Colonic mucosa (tissue), 4 donors: ENCODE results near the gene NCL. TPM values are rescaled to one million over a fixed set of nuclear protein-coding genes. Genes with fewer than 3 reads are reported as not detected.

Experiments used
- DNase-seq: peaks from one replicate; pipeline ENCODE4 v3.0.0-alpha.2; 2020
- H3K27ac ChIP-seq: fragments of 200-600 bp; one replicate; pipeline ENCODE4 v1.8.0; 2021
- H3K27me3 ChIP-seq: fragments of 200-600 bp; one replicate; pipeline ENCODE4 v1.8.0; 2021
- H3K36me3 ChIP-seq: fragments of 200-600 bp; one replicate; pipeline ENCODE4 v1.8.0; 2021
- H3K4me1 ChIP-seq: fragments of 200-600 bp; one replicate; pipeline ENCODE4 v1.8.0; 2021; ENCODE audit warnings: mild to moderate bottlenecking
- H3K4me3 ChIP-seq: fragments of 200-600 bp; one replicate; pipeline ENCODE4 v1.8.0; 2021
- H3K9ac ChIP-seq, 2 donors: one replicate each; pipeline ENCODE4 v1.7.0; 2013; ENCODE audit warnings: control low read depth in 2 of 2, low read depth in 2 of 2, low read length in 2 of 2
- H3K9me3 ChIP-seq: fragments of 200-600 bp; one replicate; pipeline ENCODE4 v1.8.0; 2021
- CTCF ChIP-seq: fragments of 200-600 bp; IDR thresholded peaks from one replicate; pipeline ENCODE4 v1.8.0; 2022; ENCODE audit warnings: antibody characterized with exemption, mild to moderate bottlenecking
- intact Hi-C: fragments of 100-400 bp; cut with DNase I; formaldehyde crosslinking; loops from one replicate; pipeline ENCODE4 v1.14.1; 2022
- total RNA-seq, 2 donors: library from RNA; stranded (reverse); fragmentation: NEBNext Ultra II Directional in 1 of 2; extraction: Animal tissue kit (Norgen Biotek cat#: 25700) in 1 of 2; gene quantifications; one replicate each; pipeline ENCODE4 v1.2.1, GENCODE V29; 2021
- donor health status: healthy.
- donor health status: DM: no; HTN: no; CAD: no.
- donor health status: DM: no; HTN: no; CAD: no.

The NCL gene
- total RNA-seq, 2 donors from 2014 or later, result 309 to 534 TPM

DNA sequence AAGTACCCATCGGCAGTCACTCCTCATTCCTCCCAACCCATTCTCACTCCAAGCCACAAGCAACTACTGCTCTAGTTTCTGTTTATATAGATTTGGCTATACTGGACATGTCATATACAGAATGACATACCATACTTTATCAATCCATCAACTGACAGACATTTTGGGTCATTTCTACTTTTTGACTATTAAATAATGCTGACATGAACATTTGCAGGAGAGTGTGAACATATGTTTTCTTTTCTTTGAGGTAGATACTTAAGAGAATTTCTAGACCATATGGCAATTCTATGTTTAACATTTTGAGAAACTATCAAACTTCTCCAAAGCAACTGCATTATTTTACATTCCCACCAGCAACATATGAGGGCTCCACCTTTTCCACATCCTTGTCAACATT is 33.4 kb upstream of the NCL start:
- intact Hi-C loops, result no loop called here
- Histone ChIP-seq H3K27ac (no peak overlapping the region), H3K9ac (no peak overlapping the region), H3K27me3 (no peaks in the 10 kb centered on the region), H3K9me3 (no peaks in the 10 kb centered on the region), H3K4me1 (no peaks in the 10 kb centered on the region), H3K36me3 (no peaks in the 10 kb centered on the region), H3K4me3 (no peak overlapping the region)
- no peak for DNase-seq
- no peak for TF ChIP-seq CTCF

DNA sequence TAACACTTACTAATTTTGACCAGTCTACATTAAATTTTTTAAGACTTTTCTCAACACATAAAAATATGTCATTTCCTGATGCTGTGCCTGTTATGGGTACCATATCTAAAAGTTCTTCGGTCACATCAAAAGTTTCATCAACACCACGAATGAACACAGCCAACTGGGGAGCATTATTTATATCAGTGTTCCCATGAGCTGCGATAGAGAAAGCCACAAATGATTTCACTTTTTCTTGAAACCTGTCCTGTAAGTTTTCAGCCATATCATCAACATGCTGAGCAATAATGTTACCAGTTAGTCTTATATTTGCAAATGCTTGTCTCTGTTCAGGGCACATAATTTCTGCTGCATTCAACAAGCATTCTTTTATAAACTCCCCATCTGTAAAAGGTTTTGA is 30.4 kb upstream of the NCL start:
- no peak for DNase-seq
- Histone ChIP-seq H3K27me3 (no peaks in the 10 kb centered on the region), H3K9me3 (no peaks in the 10 kb centered on the region), H3K27ac (no peak overlapping the region), H3K4me3 (no peak overlapping the region), H3K4me1 (no peaks in the 10 kb centered on the region), H3K36me3 (no peaks in the 10 kb centered on the region), H3K9ac (no peak overlapping the region)
- no peak for TF ChIP-seq CTCF
- intact Hi-C loops, result no loop called here

GRCh38 chr2:231490801-231491200 is 26.5 kb upstream of the NCL start:
- TF ChIP-seq CTCF, result no peak
- Histone ChIP-seq H3K4me3 (no peak overlapping the region), H3K27ac (no peak overlapping the region), H3K9me3 (no peaks in the 10 kb centered on the region), H3K9ac (no peak overlapping the region), H3K36me3 (no peaks in the 10 kb centered on the region), H3K27me3 (no peaks in the 10 kb centered on the region), H3K4me1 (no peaks in the 10 kb centered on the region)
- no peak for DNase-seq
- intact Hi-C loops, result no loop called here

GRCh38 chr2:231489990-231490389 is 25.7 kb upstream of the NCL start:
- no peaks in the 10 kb centered on the region for H3K27me3 ChIP-seq
- intact Hi-C loops, result loop anchor here (10.0 kb wide), 1 partner anchor 65 kb away; no protein-coding TSS in a partner anchor
- H3K9ac ChIP-seq, result no peak overlapping the region
- no peaks in the 10 kb centered on the region for H3K36me3 ChIP-seq
- no peaks in the 10 kb centered on the region for H3K4me1 ChIP-seq
- DNase-seq, result no peak
- no peak overlapping the region for H3K27ac ChIP-seq
- H3K4me3 ChIP-seq, result no peak overlapping the region
- no peak for TF ChIP-seq CTCF
- H3K9me3 ChIP-seq, result no peaks in the 10 kb centered on the region

DNA sequence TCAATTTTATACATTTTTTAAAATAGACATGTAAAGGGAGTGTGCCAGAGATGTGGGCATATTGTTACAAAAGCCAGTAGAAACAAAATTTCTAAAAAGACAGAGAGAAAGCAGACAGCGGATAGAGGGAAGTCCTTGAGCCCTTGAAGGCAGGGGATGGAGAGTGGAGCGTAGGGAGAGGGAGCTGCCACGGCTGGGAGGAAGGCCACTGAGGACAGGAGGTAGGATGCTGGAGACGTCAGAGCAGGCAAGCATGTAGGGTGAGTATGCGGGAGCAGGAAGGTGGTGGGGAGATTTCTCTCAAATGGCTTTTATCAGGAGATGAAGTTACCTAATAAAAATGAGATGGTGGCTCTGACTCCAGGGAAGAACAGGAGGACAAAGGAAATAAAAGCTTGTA is 24.0 kb upstream of the NCL start:
- no peak for DNase-seq
- H3K9me3 ChIP-seq, result no peaks in the 10 kb centered on the region
- intact Hi-C loops, result loop anchor here (10.0 kb wide), 1 partner anchor 66 kb away; no protein-coding TSS in a partner anchor

More for the DNA sequence above, 24.0 kb upstream of the NCL start:
- Histone ChIP-seq H3K27me3 (no peaks in the 10 kb centered on the region), H3K4me1 (no peaks in the 10 kb centered on the region), H3K4me3 (no peak overlapping the region), H3K36me3 (no peaks in the 10 kb centered on the region), H3K9ac (no peak overlapping the region), H3K27ac (no peak overlapping the region)
- no peak for TF ChIP-seq CTCF
